Astrocyte of the spinal cord (primary cell): Measurements from ENCODE around the gene GIMAP2.

Source experiments
- DNase-seq: peaks from one replicate; pipeline ENCODE4 v3.0.0; 2011; ENCODE audit warnings: low read depth, low spot score
- H3K4me3 ChIP-seq: 2 replicates; pipeline ENCODE4 v1.5.1; 2011; ENCODE audit warnings: low read depth, mild to moderate bottlenecking, low read length, moderate library complexity
- CTCF ChIP-seq: IDR thresholded peaks from 2 replicates; pipeline ENCODE4 v1.5.1; 2012; ENCODE audit warnings: low read depth, mild to moderate bottlenecking, low read length, inconsistent platforms
- in situ Hi-C: cut with HindIII; loops from 2 replicates; pipeline ENCODE4 v1.10.0; 2017; ENCODE audit warnings: low sequenced_read_pairs

The GIMAP2 gene

GRCh38 chr7:150723467-150723866 lies 38.0 kb downstream of the GIMAP2 start:
- no peak for TF ChIP-seq CTCF
- no peak overlapping the region for H3K4me3 ChIP-seq
- no peak for DNase-seq
- in situ Hi-C loops, result no loop called here

- DNase-seq, result no peak
- H3K4me3 ChIP-seq, result no peak overlapping the region
- no peak for TF ChIP-seq CTCF
- in situ Hi-C loops, result no loop called here
These were observed 41.9 kb downstream of the GIMAP2 start for GRCh38 chr7:150727381-150727780.

- no peak for TF ChIP-seq CTCF
- H3K4me3 ChIP-seq, result no peak overlapping the region
- in situ Hi-C loops, result no loop called here
- DNase-seq, result no peak
These were observed 42.5 kb downstream of the GIMAP2 start for GRCh38 chr7:150728011-150728410.

DNA sequence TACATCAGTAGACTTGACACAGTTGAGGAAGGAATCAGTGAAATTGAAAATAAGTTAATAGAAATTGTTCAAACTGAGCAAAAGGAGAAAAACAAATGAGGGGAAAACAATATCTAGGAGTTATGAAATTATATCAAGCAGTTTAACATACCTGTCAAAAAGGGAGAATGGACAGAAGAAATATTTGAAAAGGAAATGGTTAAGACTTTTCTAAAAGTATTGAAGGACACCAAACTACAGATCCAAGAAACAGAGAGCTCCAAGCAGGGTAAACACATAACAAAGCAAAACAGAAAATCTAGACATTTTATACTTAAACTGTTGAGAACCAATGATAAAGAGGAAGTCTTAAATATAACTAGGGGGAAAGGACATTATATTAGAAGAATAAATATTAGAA lies 43.1 kb downstream of the GIMAP2 start:
- no peak for TF ChIP-seq CTCF
- in situ Hi-C loops, result no loop called here
- H3K4me3 ChIP-seq, result no peak overlapping the region
- no peak for DNase-seq

- DNase-seq, result no peak
- no peak for TF ChIP-seq CTCF
- in situ Hi-C loops, result no loop called here
- H3K4me3 ChIP-seq, result no peak overlapping the region
These were observed 46.4 kb downstream of the GIMAP2 start for GRCh38 chr7:150731916-150732315.

DNA sequence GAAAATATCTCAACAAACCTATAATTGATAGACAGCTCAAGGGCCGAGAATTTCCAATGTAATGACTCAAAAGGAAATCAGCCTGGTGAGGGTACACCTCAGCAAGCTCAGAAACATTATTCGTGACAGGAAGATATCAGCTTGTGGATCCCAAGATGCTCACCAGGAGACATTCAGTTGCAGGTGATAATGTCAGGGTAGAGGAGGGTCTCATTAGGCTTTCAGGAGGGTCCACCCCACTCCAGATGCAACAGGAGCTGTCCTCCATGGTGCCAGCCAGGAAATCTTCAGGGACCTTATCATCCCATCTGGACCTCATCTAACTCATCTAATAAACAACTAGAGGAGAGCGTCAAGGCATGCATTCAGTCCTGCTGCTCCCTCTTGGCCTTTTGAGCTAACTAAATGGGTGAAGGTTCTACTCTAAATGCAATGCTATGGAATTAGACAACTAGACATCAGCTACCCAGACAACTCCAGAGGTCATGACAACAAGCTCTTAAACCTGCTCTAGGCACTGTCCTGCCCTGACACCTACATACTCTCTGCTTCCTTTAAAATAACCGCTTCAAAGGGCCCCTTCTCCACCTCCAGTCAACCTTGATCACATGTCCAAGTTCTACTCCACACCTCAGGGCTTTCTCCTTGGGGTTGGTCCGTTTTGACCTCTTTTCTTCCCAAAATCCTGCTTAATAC lies 47.4 kb downstream of the GIMAP2 start:
- H3K4me3 ChIP-seq, result no peak overlapping the region
- DNase-seq, result no peak
- TF ChIP-seq CTCF, result no peak
- in situ Hi-C loops, result no loop called here
